Muscle of arm (tissue), 12 donors: ENCODE data around the gene RRBP1. TPM values are rescaled to one million over a fixed set of nuclear protein-coding genes. Genes with fewer than 3 reads are reported as not detected.

Experiments
- DNase-seq: peaks from one replicate; pipeline ENCODE4 v3.0.0-alpha.2; 2013
- polyA plus RNA-seq, 12 donors: library from polyadenylated mRNA; unstranded; fragments of 120-200 nt; gene quantifications; one replicate each; pipeline ENCODE4 v1.2.1, GENCODE V29; 2013; ENCODE audit not compliant: insufficient read length in 12 of 12

RRBP1 gene
- polyA plus RNA-seq, 12 donors = 96.1 to 186 (median 114) TPM; not detected in 1

GRCh38 chr20:17650301-17651128 lies 31.5 kb downstream of the RRBP1 start:
- DNase-seq = no peak

GRCh38 chr20:17648791-17649730 lies 33.0 kb downstream of the RRBP1 start:
- DNase-seq = no peak

- no peak for DNase-seq
Observed at GRCh38 chr20:17648315-17648646, 33.8 kb downstream of the RRBP1 start.

GRCh38 chr20:17647391-17648314 lies 34.4 kb downstream of the RRBP1 start:
- no peak for DNase-seq

- no peak for DNase-seq
Observed at GRCh38 chr20:17646961-17647301, 35.1 kb downstream of the RRBP1 start.

GRCh38 chr20:17646209-17646960 lies 35.7 kb downstream of the RRBP1 start:
- DNase-seq = no peak

GRCh38 chr20:17645546-17646208 lies 36.4 kb downstream of the RRBP1 start:
- DNase-seq = no peak

- DNase-seq = no peak
Observed at GRCh38 chr20:17645010-17645409, 37.0 kb downstream of the RRBP1 start.

- no peak for DNase-seq
Observed at GRCh38 chr20:17644451-17644850, 37.6 kb downstream of the RRBP1 start.

GRCh38 chr20:17643531-17644188 lies 38.4 kb downstream of the RRBP1 start:
- no peak for DNase-seq

GRCh38 chr20:17642404-17643269 lies 39.4 kb downstream of the RRBP1 start:
- DNase-seq = no peak

GRCh38 chr20:17641993-17642392 lies 40.0 kb downstream of the RRBP1 start:
- no peak for DNase-seq

GRCh38 chr20:17641520-17641964 lies 40.5 kb downstream of the RRBP1 start:
- DNase-seq = no peak

- no peak for DNase-seq
Observed at GRCh38 chr20:17640875-17641378, 41.1 kb downstream of the RRBP1 start.

- DNase-seq = no peak
Observed at GRCh38 chr20:17640146-17640874, 41.7 kb downstream of the RRBP1 start.

- no peak for DNase-seq
Observed at GRCh38 chr20:17638835-17639407, 43.1 kb downstream of the RRBP1 start.

GRCh38 chr20:17637985-17638640 lies 43.9 kb downstream of the RRBP1 start:
- DNase-seq = no peak
